HepG2 (cell line): Measurements from ENCODE around the gene ATG16L2. TPM values are rescaled to one million over a fixed set of nuclear protein-coding genes. Genes with fewer than 3 reads are reported as not detected.

Experiments used
- ATAC-seq: fragments of 200-7000 bp; cut with Tn5 transposase; 3 replicates; pipeline ENCODE4 v1.9.1; 2020; ENCODE audit warnings: mild to moderate bottlenecking, moderate library complexity
- BruUV-seq: library from RNA; stranded (reverse); fragments of 400-500 nt; replicated peaks from 2 replicates; lab custom pipeline; 2021; lab: Mats Ljungman, UMichigan
- CTCF ChIA-PET: fragments of 300-600 bp; formaldehyde crosslinking; extraction: SDS; loops from one replicate; lab custom pipeline; 2021; ENCODE audit warnings: low total read pairs, inconsistent platforms, low intra/inter-chr PET ratio; lab: Yijun Ruan, JAX
- POLR2A ChIA-PET: fragments of 350-600 bp; sonication (Branson Sonifier 250); formaldehyde crosslinking; loops from one replicate; lab custom pipeline; 2020; ENCODE audit warnings: antibody characterized with exemption, inconsistent platforms; lab: Yijun Ruan, JAX
- DNase-seq: peaks from one replicate; pipeline ENCODE4 v3.0.0-alpha.2; 2015; ENCODE audit warnings: low spot score
- FAIRE-seq: peaks from 3 replicates; lab custom pipeline; 2011; peaks lifted over from hg19 to GRCh38; lab: Jason Lieb, UNC
- H2AFZ ChIP-seq: one replicate; pipeline ENCODE4 v1.6.1; 2011; ENCODE audit warnings: low read length, inconsistent platforms
- H3K27ac ChIP-seq: fragments of 300-600 bp; 3 replicates; pipeline ENCODE4 v1.8.0; 2011; ENCODE audit warnings: mixed run types, mild to moderate bottlenecking, mixed read lengths, low read length, inconsistent platforms; ENCODE audit not compliant: insufficient read depth; ENCODE audit errors: extremely low read length
- H3K27me3 ChIP-seq, 2 experiments: fragments of 200-600 bp in 1 of 2; 2 replicates in 1 of 2; 3 replicates in 1 of 2; pipeline versions ENCODE4 v1.6.0 to v1.8.0; 2011; ENCODE audit warnings: low read length in 2 of 2, mild to moderate bottlenecking in 2 of 2, moderate library complexity in 2 of 2, inconsistent platforms in 1 of 2; ENCODE audit not compliant: insufficient read depth in 2 of 2, control insufficient read depth in 1 of 2
- H3K36me3 ChIP-seq, 2 experiments: fragments of 200-600 bp in 1 of 2; replicated peaks in 1 of 2; 2 replicates in 1 of 2; 3 replicates in 1 of 2; pipeline versions ENCODE4 v1.5.1 to v1.8.0; 2011; ENCODE audit warnings: low read length in 2 of 2, inconsistent platforms in 1 of 2; ENCODE audit not compliant: insufficient read depth in 2 of 2, control insufficient read depth in 1 of 2
- H3K4me1 ChIP-seq: 2 replicates; pipeline ENCODE4 v1.5.1; 2012; ENCODE audit warnings: low read length, inconsistent platforms; ENCODE audit not compliant: insufficient read depth
- H3K4me2 ChIP-seq: 2 replicates; pipeline ENCODE4 v1.6.0; 2011; ENCODE audit warnings: low read depth, low read length, inconsistent platforms
- H3K4me3 ChIP-seq, 3 experiments: fragments of 200-600 bp in 1 of 3; sonication (generic), shearing (Covaris generic) in 1 of 3; replicated peaks in 1 of 3; 2 replicates each; pipeline ENCODE4 v1.5.1; 2011 to 2016; ENCODE audit warnings: low read length in 3 of 3, inconsistent platforms in 2 of 3, low read depth in 2 of 3, mild to moderate bottlenecking in 2 of 3, control low read depth in 1 of 3, mixed read lengths in 1 of 3; ENCODE audit not compliant: insufficient read depth in 1 of 3
- H3K79me2 ChIP-seq: one replicate; pipeline ENCODE4 v1.6.1; 2011; ENCODE audit warnings: low read length, inconsistent platforms; ENCODE audit not compliant: insufficient read depth
- H3K9ac ChIP-seq: 2 replicates; pipeline ENCODE4 v1.6.0; 2011; ENCODE audit warnings: mild to moderate bottlenecking, low read depth, low read length, inconsistent platforms; ENCODE audit not compliant: insufficient read depth
- H3K9me3 ChIP-seq: 2 replicates; pipeline ENCODE4 v1.5.1; 2012; ENCODE audit warnings: mild to moderate bottlenecking, low read length
- H4K20me1 ChIP-seq: 2 replicates; pipeline ENCODE4 v1.6.0; 2011; ENCODE audit warnings: inconsistent platforms, mild to moderate bottlenecking, low read length, moderate library complexity; ENCODE audit not compliant: insufficient read depth
- DDIT3 ChIP-seq: sonication (generic); formaldehyde crosslinking; IDR thresholded peaks from 2 replicates; pipeline ENCODE4 v1.4.0; 2020; ENCODE audit warnings: mild to moderate bottlenecking, missing genetic modification reagents
- DNMT1 ChIP-seq: sonication (generic); formaldehyde crosslinking; IDR thresholded peaks from 2 replicates; pipeline ENCODE4 v1.5.1; 2020; ENCODE audit warnings: mild to moderate bottlenecking, missing genetic modification reagents
- DR1 ChIP-seq: sonication (generic); formaldehyde crosslinking; IDR thresholded peaks from 2 replicates; pipeline ENCODE4 v1.8.0; 2021; ENCODE audit warnings: mild to moderate bottlenecking, missing genetic modification reagents, inconsistent platforms
- GATAD2A ChIP-seq: IDR thresholded peaks from 2 replicates; pipeline ENCODE4 v1.6.1; 2016
- GTF2F1 ChIP-seq: fragments of 150-350 bp; IDR thresholded peaks from 2 replicates; pipeline ENCODE4 v1.6.1; 2014; ENCODE audit warnings: low read length
- GZF1 ChIP-seq: sonication (generic); formaldehyde crosslinking; IDR thresholded peaks from 2 replicates; pipeline ENCODE4 v1.5.1; 2020; ENCODE audit warnings: mild to moderate bottlenecking, missing genetic modification reagents
- NPAS2 ChIP-seq: sonication (generic); formaldehyde crosslinking; IDR thresholded peaks from 2 replicates; pipeline ENCODE4 v1.8.0; 2022; ENCODE audit warnings: mild to moderate bottlenecking, missing genetic modification reagents, borderline replicate concordance
- PHF20 ChIP-seq: sonication (generic); formaldehyde crosslinking; IDR thresholded peaks from 2 replicates; pipeline ENCODE4 v1.5.0; 2020; ENCODE audit warnings: mild to moderate bottlenecking, missing genetic modification reagents
- RFX1 ChIP-seq: fragments of 450-650 bp; IDR thresholded peaks from 2 replicates; pipeline ENCODE4 v1.6.1; 2017
- RXRA ChIP-seq: sonication (generic); formaldehyde crosslinking; IDR thresholded peaks from 2 replicates; pipeline ENCODE4 v1.5.1; 2020; ENCODE audit warnings: missing genetic modification reagents
- TCF12 ChIP-seq, 2 experiments: fragments of 450-650 bp in 1 of 2; sonication (generic) in 1 of 2; formaldehyde crosslinking in 1 of 2; IDR thresholded peaks; 2 replicates each; pipeline versions ENCODE4 v1.6.1 to v1.8.0; 2017 to 2022; ENCODE audit warnings: antibody characterized with exemption in 1 of 2, mild to moderate bottlenecking in 1 of 2, missing genetic modification reagents in 1 of 2, moderate library complexity in 1 of 2
- ZMYM2 ChIP-seq: sonication (generic); formaldehyde crosslinking; IDR thresholded peaks from 2 replicates; pipeline ENCODE4 v1.8.0; 2022; ENCODE audit warnings: mild to moderate bottlenecking, missing genetic modification reagents
- ZNF121 ChIP-seq: sonication (generic); formaldehyde crosslinking; IDR thresholded peaks from 2 replicates; pipeline ENCODE4 v1.5.0; 2020; ENCODE audit warnings: mild to moderate bottlenecking, missing genetic modification reagents
- ZNF468 ChIP-seq: sonication (generic); formaldehyde crosslinking; IDR thresholded peaks from 2 replicates; pipeline ENCODE4 v1.8.0; 2022; ENCODE audit warnings: mild to moderate bottlenecking, moderate library complexity, missing genetic modification reagents
- ZNF724P ChIP-seq: sonication (generic); formaldehyde crosslinking; IDR thresholded peaks from 2 replicates; pipeline ENCODE4 v1.8.0; 2022; ENCODE audit warnings: missing genetic modification reagents, borderline replicate concordance
- WGBS: methylation state at CpG from one replicate; pipeline ENCODE4 v1.1.6; 2017; ENCODE audit warnings: low lambda C conversion rate; 5-methylcytosine and 5-hydroxymethylcytosine counted together
- in situ Hi-C: cut with HindIII; loops from 2 replicates; pipeline ENCODE4 v1.10.0; 2017; ENCODE audit warnings: low pct_unique_long_range_greater_than_20kb; ENCODE audit not compliant: extremely low pct_ligation_motif_present
- intact Hi-C: fragments of 100-400 bp; cut with micrococcal nuclease; formaldehyde crosslinking; loops from one replicate; pipeline ENCODE4 v1.10.0; 2022; ENCODE audit not compliant: unreplicated experiment
- polyA plus RNA-seq, 8 experiments: library from polyadenylated mRNA; depleted of rRNA in 3 of 8; stranded (reverse) in 7 of 8; unstranded in 1 of 8; fragments of >200 nt; fragmentation: Illumina TruSeq in 4 of 8; extraction: Trizol in 4 of 8; gene quantifications; 2 replicates each; pipeline versions ENCODE4 v1.2.1 to v1.2.3, GENCODE V29; 2011 to 2016; ENCODE audit warnings: low read depth in 4 of 8, missing spikeins in 1 of 8, mixed read lengths in 1 of 8; ENCODE audit not compliant: insufficient read depth in 1 of 8
- total RNA-seq, 5 experiments: library from RNA; depleted of rRNA; stranded (reverse); fragments of >200 nt; fragmentation: Illumina TruSeq; extraction: Trizol; gene quantifications; 2 replicates each; pipeline ENCODE4 v1.2.3, GENCODE V29; 2016; ENCODE audit warnings: low read depth in 1 of 5
- TF ChIP-seq, protein P1 (sequence below): sonication (generic); formaldehyde crosslinking; IDR thresholded peaks from 2 replicates; pipeline ENCODE4 v1.8.0; 2022; ENCODE audit warnings: missing genetic modification reagents, mild to moderate bottlenecking, inconsistent platforms, borderline replicate concordance
- TF ChIP-seq, protein P2 (sequence below): sonication (generic); formaldehyde crosslinking; IDR thresholded peaks from 2 replicates; pipeline ENCODE4 v1.4.0; 2020; ENCODE audit warnings: missing genetic modification reagents, low read depth, mild to moderate bottlenecking, borderline replicate concordance
- TF ChIP-seq, protein P3 (sequence below): sonication (generic); formaldehyde crosslinking; conservative IDR thresholded peaks from 2 replicates; pipeline ENCODE4 v1.4.0; 2020; ENCODE audit warnings: mild to moderate bottlenecking, missing genetic modification reagents, moderate library complexity

Gene ATG16L2
- total and polyA plus RNA-seq, 2 of the 13 experiments (the other 11 are each of a cell fraction or from before 2014, with no cell fraction given) = 6.2 to 14.8 TPM

- Histone ChIP-seq H4K20me1 (no peaks in the 10 kb centered on the region), H3K9ac (peak overlapping the region; percentile 53), H2AFZ (no peak overlapping the region), H3K4me3 (peak overlapping the region in 2 of 3 experiments; percentile 33 to 57), H3K27me3 (no peaks in the 10 kb centered on the region), H3K36me3 (no peaks in the 10 kb centered on the region), H3K9me3 (no peaks in the 10 kb centered on the region), H3K79me2 (no peaks in the 10 kb centered on the region), H3K4me1 (peaks cover 95% of the 10 kb centered on the region), H3K4me2 (peak overlapping the region; percentile 85), H3K27ac (peak overlapping the region; percentile 72)
- ChIA-PET POLR2A (interaction anchor here (0.8 to 3.1 kb wide), 10 partner anchors 10 to 62 kb away, joined by 3 to 50 read pairs (median 7); no protein-coding TSS in a partner anchor), CTCF (interaction anchor here (1.6 kb wide), 1 partner anchor 63 kb away, joined by 3 read pairs; no protein-coding TSS in a partner anchor)
- in situ Hi-C loops = no loop called here
- peak; percentile 90 for ATAC-seq
- peak; percentile 94 for DNase-seq
- no TSS peak for BruUV-seq
- intact Hi-C loops = loop anchor here (2.0 kb wide), 1 partner anchor 21 kb away; no protein-coding TSS in a partner anchor
- FAIRE-seq = peak; percentile 98
- 13% methylated on average over 2 of the region's 16 CpGs for WGBS
- TF ChIP-seq, protein P1, sequence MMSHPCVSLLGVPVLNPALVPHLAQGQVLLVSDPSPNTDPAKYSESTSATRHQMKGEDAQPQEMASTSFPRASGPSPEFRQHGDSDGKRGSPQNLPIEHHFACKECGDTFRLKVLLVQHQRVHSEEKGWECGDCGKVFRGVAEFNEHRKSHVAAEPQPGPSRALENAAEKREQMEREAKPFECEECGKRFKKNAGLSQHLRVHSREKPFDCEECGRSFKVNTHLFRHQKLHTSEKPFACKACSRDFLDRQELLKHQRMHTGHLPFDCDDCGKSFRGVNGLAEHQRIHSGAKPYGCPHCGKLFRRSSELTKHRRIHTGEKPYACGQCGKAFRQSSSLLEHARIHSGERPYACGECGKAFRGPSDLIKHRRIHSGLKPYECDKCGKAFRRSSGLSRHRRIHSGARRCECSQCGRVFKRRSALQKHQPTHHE = no peak
- TF ChIP-seq, protein P2, sequence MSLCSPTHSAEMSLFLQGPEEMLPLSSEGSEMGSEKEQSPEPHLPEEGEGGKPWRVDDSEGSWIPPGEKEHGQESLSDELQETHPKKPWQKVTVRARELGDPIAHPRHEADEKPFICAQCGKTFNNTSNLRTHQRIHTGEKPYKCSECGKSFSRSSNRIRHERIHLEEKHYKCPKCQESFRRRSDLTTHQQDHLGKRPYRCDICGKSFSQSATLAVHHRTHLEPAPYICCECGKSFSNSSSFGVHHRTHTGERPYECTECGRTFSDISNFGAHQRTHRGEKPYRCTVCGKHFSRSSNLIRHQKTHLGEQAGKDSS (CRISPR knock-in tag) = no peak
- no peak for TF ChIP-seq TCF12 (IDR thresholded peaks at IDR 0.05)
- TF ChIP-seq TCF12 (CRISPR knock-in tag; IDR thresholded peaks at IDR 0.05) = no peak
- TF ChIP-seq DR1 (CRISPR knock-in tag) = peak; percentile 69
- peak; percentile 75 for TF ChIP-seq GATAD2A (CRISPR knock-in tag)
- TF ChIP-seq DNMT1 (CRISPR knock-in tag) = no peak
- TF ChIP-seq NPAS2 = no peak
- TF ChIP-seq, protein P3, sequence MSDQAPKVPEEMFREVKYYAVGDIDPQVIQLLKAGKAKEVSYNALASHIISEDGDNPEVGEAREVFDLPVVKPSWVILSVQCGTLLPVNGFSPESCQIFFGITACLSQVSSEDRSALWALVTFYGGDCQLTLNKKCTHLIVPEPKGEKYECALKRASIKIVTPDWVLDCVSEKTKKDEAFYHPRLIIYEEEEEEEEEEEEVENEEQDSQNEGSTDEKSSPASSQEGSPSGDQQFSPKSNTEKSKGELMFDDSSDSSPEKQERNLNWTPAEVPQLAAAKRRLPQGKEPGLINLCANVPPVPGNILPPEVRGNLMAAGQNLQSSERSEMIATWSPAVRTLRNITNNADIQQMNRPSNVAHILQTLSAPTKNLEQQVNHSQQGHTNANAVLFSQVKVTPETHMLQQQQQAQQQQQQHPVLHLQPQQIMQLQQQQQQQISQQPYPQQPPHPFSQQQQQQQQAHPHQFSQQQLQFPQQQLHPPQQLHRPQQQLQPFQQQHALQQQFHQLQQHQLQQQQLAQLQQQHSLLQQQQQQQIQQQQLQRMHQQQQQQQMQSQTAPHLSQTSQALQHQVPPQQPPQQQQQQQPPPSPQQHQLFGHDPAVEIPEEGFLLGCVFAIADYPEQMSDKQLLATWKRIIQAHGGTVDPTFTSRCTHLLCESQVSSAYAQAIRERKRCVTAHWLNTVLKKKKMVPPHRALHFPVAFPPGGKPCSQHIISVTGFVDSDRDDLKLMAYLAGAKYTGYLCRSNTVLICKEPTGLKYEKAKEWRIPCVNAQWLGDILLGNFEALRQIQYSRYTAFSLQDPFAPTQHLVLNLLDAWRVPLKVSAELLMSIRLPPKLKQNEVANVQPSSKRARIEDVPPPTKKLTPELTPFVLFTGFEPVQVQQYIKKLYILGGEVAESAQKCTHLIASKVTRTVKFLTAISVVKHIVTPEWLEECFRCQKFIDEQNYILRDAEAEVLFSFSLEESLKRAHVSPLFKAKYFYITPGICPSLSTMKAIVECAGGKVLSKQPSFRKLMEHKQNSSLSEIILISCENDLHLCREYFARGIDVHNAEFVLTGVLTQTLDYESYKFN (CRISPR knock-in tag) = peak; percentile 89
- no peak for TF ChIP-seq GTF2F1
- TF ChIP-seq ZNF121 (CRISPR knock-in tag) = no peak
- no peak for TF ChIP-seq DDIT3 (CRISPR knock-in tag)
- TF ChIP-seq ZNF468 = no peak
- TF ChIP-seq GZF1 (CRISPR knock-in tag) = peak; percentile 64; the same call in 1 of the 2 replicates
- peak; percentile 52; the same call in 1 of the 2 replicates for TF ChIP-seq ZMYM2
- TF ChIP-seq PHF20 (CRISPR knock-in tag) = peak; percentile 20; the same call in 1 of the 2 replicates
- peak; percentile 69; the same call in 1 of the 2 replicates for TF ChIP-seq RXRA (CRISPR knock-in tag)
- TF ChIP-seq RFX1 = no peak
- TF ChIP-seq ZNF724P (CRISPR knock-in tag) = no peak
These were observed 26.8 kb upstream of the ATG16L2 start for GRCh38 chr11:72787216-72788104.
